MM.1S (cell line): ENCODE measurements around the gene MANBA.

Experiments used
- DNase-seq: peaks from one replicate; pipeline ENCODE4 v3.0.0-alpha.2; 2015
- H2AFZ ChIP-seq: fragments of 300-600 bp; sonication (generic); 2 replicates; pipeline ENCODE4 v1.6.0; 2016; ENCODE audit warnings: antibody characterized with exemption, low read length
- H3F3A ChIP-seq: fragments of 300-600 bp; sonication (generic); 2 replicates; pipeline ENCODE4 v1.6.1; 2016; ENCODE audit warnings: mild to moderate bottlenecking, antibody characterized with exemption, low read length, moderate library complexity, mixed read lengths; ENCODE audit not compliant: insufficient read depth
- H3K27ac ChIP-seq: fragments of 300-600 bp; sonication (generic); 2 replicates; pipeline ENCODE4 v1.5.1; 2016; ENCODE audit warnings: mild to moderate bottlenecking, low read length
- H3K27me3 ChIP-seq: fragments of 300-600 bp; sonication (generic); replicated peaks from 2 replicates; pipeline ENCODE4 v1.6.0; 2016; ENCODE audit warnings: low read length; ENCODE audit not compliant: insufficient read depth
- H3K36me3 ChIP-seq: fragments of 300-600 bp; sonication (generic); replicated peaks from 2 replicates; pipeline ENCODE4 v1.6.1; 2016; ENCODE audit warnings: mild to moderate bottlenecking, low read length, mixed read lengths; ENCODE audit not compliant: insufficient read depth
- H3K4me1 ChIP-seq: fragments of 300-600 bp; sonication (generic); 2 replicates; pipeline ENCODE4 v1.6.1; 2016; ENCODE audit warnings: low read length, mixed read lengths
- H3K4me2 ChIP-seq: fragments of 300-600 bp; sonication (generic); 2 replicates; pipeline ENCODE4 v1.6.0; 2016; ENCODE audit warnings: low read depth, low read length
- H3K4me3 ChIP-seq: fragments of 300-600 bp; sonication (generic); 2 replicates; pipeline ENCODE4 v1.5.1; 2016; ENCODE audit warnings: low read length, mixed read lengths
- H3K79me2 ChIP-seq: fragments of 300-600 bp; sonication (generic); 2 replicates; pipeline ENCODE4 v1.6.1; 2016; ENCODE audit warnings: mixed run types, low read length, mixed read lengths
- H3K9ac ChIP-seq: fragments of 300-600 bp; sonication (generic); 2 replicates; pipeline ENCODE4 v1.6.1; 2016; ENCODE audit warnings: low read length, mixed read lengths
- H3K9me2 ChIP-seq: fragments of 300-600 bp; sonication (generic); replicated peaks from 2 replicates; pipeline ENCODE4 v1.6.1; 2016; ENCODE audit warnings: mild to moderate bottlenecking, low read length, mixed read lengths; ENCODE audit not compliant: insufficient read depth
- H3K9me3 ChIP-seq: fragments of 300-600 bp; sonication (generic); replicated peaks from 2 replicates; pipeline ENCODE4 v1.6.1; 2016; ENCODE audit warnings: mild to moderate bottlenecking, low read length, mixed read lengths; ENCODE audit not compliant: insufficient read depth
- H4K20me1 ChIP-seq: fragments of 300-600 bp; sonication (generic); 2 replicates; pipeline ENCODE4 v1.6.1; 2016; ENCODE audit warnings: mild to moderate bottlenecking, low read length, moderate library complexity, mixed read lengths; ENCODE audit not compliant: insufficient read depth
- EZH2 ChIP-seq: fragments of 300-600 bp; sonication (generic); optimal IDR thresholded peaks from 2 replicates; pipeline ENCODE3; 2017; ENCODE audit warnings: low read depth, mild to moderate bottlenecking, antibody characterized with exemption, low read length, mixed read lengths
- EZH2phosphoT487 ChIP-seq: fragments of 300-600 bp; sonication (generic); IDR thresholded peaks from 2 replicates; pipeline ENCODE4 v1.6.1; 2018; ENCODE audit warnings: antibody characterized with exemption, low read length
- TF ChIP-seq, protein P1 (sequence below): fragments of 300-600 bp; sonication (generic); IDR thresholded peaks from 2 replicates; pipeline ENCODE4 v1.5.1; 2016; ENCODE audit warnings: antibody characterized with exemption, low read length, mixed read lengths

MANBA gene

DNA sequence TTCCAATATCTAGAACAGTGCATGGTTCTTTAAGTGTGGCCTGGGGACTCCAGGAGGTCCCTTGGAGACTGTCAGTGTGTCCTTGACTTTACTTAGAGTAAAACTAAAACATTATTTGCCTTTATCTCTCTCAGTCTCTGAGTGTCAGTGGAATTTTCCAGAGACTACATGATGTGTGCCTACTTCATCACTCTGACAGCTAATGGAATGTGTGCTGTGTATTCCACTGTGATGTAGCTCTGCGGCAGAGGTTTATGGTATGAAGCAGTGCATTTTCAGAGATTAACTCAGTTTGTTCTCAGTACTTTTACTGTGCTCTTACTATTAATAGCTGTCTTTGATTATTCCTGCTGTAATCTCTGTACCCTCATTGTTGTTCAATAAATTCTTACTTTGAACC is 85.6 kb downstream of the MANBA start:
- H3K4me3 ChIP-seq: no peak overlapping the region
- TF ChIP-seq EZH2phosphoT487 (no peak), EZH2 (no peak)
- TF ChIP-seq, protein P1, sequence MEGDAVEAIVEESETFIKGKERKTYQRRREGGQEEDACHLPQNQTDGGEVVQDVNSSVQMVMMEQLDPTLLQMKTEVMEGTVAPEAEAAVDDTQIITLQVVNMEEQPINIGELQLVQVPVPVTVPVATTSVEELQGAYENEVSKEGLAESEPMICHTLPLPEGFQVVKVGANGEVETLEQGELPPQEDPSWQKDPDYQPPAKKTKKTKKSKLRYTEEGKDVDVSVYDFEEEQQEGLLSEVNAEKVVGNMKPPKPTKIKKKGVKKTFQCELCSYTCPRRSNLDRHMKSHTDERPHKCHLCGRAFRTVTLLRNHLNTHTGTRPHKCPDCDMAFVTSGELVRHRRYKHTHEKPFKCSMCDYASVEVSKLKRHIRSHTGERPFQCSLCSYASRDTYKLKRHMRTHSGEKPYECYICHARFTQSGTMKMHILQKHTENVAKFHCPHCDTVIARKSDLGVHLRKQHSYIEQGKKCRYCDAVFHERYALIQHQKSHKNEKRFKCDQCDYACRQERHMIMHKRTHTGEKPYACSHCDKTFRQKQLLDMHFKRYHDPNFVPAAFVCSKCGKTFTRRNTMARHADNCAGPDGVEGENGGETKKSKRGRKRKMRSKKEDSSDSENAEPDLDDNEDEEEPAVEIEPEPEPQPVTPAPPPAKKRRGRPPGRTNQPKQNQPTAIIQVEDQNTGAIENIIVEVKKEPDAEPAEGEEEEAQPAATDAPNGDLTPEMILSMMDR: no peak
- no peaks in the 10 kb centered on the region for H3K9me2 ChIP-seq
- H3F3A ChIP-seq: no peaks in the 10 kb centered on the region
- no peak overlapping the region for H2AFZ ChIP-seq
- H3K27me3 ChIP-seq: no peaks in the 10 kb centered on the region
- no peak overlapping the region for H3K27ac ChIP-seq
- H3K9ac ChIP-seq: no peak overlapping the region
- no peaks in the 10 kb centered on the region for H3K36me3 ChIP-seq
- no peaks in the 10 kb centered on the region for H3K79me2 ChIP-seq
- H4K20me1 ChIP-seq: no peaks in the 10 kb centered on the region
- H3K4me2 ChIP-seq: no peak overlapping the region
- no peaks in the 10 kb centered on the region for H3K9me3 ChIP-seq
- DNase-seq: no peak
- no peaks in the 10 kb centered on the region for H3K4me1 ChIP-seq

DNA sequence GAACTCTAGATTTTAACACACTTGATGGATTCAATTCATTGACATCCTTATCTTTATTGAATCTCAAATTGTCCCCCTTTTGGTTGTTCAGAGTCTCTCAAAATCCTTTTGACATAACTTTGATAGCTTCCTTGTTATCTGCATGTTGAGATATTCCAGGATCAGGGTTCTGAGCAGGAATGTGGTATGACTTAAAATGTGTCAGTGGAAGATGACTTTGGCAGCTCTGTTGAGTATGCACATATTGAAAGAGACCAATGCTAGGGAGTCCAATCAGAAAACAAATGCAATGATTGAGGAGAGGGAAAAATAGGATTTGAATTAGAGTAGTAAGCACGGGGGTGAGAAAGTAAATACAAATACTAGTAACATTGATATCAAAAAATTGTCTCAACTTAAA is 93.8 kb downstream of the MANBA start:
- Histone ChIP-seq H4K20me1 (no peaks in the 10 kb centered on the region), H3K4me1 (no peaks in the 10 kb centered on the region), H3K27me3 (no peaks in the 10 kb centered on the region), H3F3A (no peaks in the 10 kb centered on the region), H3K9me2 (no peaks in the 10 kb centered on the region), H3K36me3 (no peaks in the 10 kb centered on the region), H3K27ac (no peak overlapping the region), H3K4me2 (no peak overlapping the region), H3K4me3 (no peak overlapping the region), H3K9me3 (no peaks in the 10 kb centered on the region), H2AFZ (no peak overlapping the region), H3K9ac (no peak overlapping the region), H3K79me2 (no peaks in the 10 kb centered on the region)
- no peak for DNase-seq
- TF ChIP-seq EZH2 (no peak), EZH2phosphoT487 (no peak)
- TF ChIP-seq, protein P1: no peak

DNA sequence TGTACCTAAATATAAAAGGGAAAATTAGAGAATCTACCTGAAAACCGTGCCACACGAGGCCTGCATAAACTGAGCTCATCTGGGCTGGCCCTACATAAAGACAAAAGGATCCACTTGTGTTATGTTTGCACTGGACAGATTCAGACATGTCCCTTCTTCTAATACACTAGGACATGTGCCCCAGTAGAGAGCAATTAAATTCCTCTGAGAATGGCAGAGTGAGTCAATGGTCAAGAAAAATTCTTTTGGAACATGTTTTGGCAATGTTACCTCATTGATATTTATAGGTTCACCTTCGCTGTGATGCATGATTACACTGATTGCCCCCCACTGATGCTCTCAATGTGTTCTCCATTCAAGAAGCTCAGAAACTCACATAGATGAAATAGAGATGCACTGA is 95.2 kb downstream of the MANBA start:
- Histone ChIP-seq H3K9me2 (no peaks in the 10 kb centered on the region), H3K9ac (no peak overlapping the region), H3K27me3 (no peaks in the 10 kb centered on the region), H3K4me1 (no peaks in the 10 kb centered on the region), H3K36me3 (no peaks in the 10 kb centered on the region), H4K20me1 (no peaks in the 10 kb centered on the region), H3K27ac (no peak overlapping the region), H3K9me3 (no peaks in the 10 kb centered on the region), H3K79me2 (no peaks in the 10 kb centered on the region), H3K4me2 (no peak overlapping the region), H3K4me3 (no peak overlapping the region), H2AFZ (no peak overlapping the region), H3F3A (no peaks in the 10 kb centered on the region)
- no peak for DNase-seq
- TF ChIP-seq EZH2phosphoT487 (no peak), EZH2 (no peak)
- TF ChIP-seq, protein P1: no peak
